Skeletal muscle cell (primary cell): ENCODE results near the gene CEP95.
"Not testable (repeated sequence)": the region's sequence is repeated elsewhere in the genome, so short reads cannot be mapped to it uniquely, and the experiment has no call there.

Experiments used
- DNase-seq: peaks from one replicate; pipeline ENCODE4 v3.0.0-alpha.2; 2010; ENCODE audit warnings: low read depth
- H3K4me3 ChIP-seq: 2 replicates; pipeline ENCODE4 v1.5.1; 2011; ENCODE audit warnings: low read depth, mild to moderate bottlenecking, control low read depth, low read length, moderate library complexity

Gene CEP95

DNA sequence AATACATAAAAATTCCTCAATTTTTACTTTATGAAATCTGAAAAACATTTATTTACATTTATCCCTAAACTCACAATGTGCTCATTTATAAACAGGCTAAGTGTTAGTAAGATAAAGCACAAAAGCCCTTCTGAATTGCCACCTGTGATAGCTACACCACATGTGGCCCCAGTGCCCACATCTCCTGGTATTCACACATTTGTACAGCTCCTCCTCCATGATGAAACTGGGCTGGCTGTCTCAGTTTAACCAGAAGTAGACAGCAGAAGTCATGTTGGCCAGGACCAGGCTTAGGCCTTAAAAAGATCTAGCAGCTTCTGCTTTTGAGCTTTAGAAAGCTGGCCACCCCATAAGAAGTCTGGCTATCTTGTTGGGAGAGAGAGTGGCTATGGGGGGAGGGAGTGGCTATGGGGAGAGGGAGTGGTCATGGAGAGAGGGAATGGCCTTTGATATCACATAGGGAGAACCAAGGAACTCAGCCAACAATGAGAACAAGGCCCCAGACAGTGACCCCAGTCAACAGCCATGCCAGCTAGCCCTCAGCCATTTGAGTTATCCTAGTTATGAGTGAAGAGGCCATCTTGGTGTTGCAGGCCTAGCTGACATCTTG lies 47.4 kb downstream of the CEP95 start:
- H3K4me3 ChIP-seq = no peak overlapping the region
- DNase-seq = no peak

DNA sequence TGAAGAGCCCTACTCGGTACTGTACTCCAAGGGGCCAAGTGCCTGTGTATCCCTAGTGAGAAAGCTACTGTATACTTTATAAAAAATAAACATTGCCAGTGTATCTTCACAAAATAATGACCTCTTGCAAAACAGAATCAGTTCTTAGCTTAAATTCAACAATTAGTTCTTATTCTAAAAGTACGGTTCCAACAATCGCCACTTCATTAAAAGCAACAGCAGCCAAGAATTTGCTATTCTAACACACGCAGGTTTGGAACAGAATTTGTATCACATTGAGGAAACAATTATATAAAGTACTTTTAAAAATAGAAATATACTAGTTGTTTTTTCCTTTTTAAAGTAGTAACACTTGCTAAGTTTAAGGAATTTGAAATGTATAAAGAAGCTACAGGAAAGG lies 48.5 kb downstream of the CEP95 start:
- DNase-seq = no peak
- no peak overlapping the region for H3K4me3 ChIP-seq

DNA sequence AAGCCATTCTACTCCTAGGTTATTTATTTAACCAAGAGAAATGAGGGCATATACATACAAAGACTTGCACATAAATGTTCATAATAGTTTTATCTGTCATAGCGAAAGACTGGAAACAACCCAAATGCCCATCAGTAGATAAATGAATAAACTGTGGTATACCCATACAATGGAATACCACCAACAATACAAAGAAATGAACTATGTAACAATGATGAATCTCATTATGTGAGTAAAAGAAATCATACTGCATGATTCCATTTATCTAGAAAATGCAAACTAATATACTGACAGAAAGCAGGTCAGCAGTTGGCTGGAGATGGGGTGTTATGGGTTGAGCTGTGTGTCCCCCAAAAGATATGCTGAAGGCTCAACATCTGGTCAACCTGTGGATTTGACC lies 57.3 kb downstream of the CEP95 start:
- no peak for DNase-seq
- H3K4me3 ChIP-seq = no peak overlapping the region

DNA sequence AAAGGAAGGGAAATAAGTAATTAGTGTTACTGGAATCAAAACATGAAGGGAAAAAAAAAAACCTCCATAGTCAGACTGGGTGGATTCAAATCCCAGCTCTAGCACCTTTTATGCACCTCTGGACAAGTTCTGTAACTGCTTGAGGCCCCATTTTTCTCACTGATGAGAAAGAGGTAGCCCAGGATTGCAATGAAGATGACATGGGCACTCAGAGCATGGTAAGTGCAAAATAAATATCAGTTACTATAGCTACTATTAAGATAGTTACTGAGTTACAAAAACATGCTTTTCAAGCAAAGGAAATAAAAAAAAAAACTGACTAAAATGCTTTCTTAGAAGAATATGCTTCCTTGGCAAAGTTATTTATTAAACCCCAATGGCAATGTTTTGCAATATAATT lies 58.8 kb downstream of the CEP95 start:
- no peak overlapping the region for H3K4me3 ChIP-seq
- no peak for DNase-seq

DNA sequence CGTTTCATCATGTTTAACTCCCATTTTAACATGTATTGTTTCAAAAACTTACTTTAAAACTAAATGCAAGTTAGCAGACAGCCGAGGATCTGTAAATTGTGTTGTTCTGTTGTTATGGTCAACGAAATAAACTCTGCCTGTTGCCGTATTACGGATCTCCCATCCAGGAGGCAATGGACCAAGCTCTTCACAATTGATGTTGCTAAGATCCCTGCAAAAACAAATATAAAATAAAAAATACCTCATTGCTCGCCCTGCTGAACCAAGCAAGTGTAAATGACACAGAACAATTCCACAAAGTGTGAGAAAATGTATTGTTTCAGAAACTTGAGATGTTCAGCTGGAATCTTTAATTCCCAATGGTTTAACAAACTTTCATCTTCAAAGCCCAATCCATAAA lies 65.0 kb downstream of the CEP95 start:
- no peak for DNase-seq
- H3K4me3 ChIP-seq = no peak overlapping the region

DNA sequence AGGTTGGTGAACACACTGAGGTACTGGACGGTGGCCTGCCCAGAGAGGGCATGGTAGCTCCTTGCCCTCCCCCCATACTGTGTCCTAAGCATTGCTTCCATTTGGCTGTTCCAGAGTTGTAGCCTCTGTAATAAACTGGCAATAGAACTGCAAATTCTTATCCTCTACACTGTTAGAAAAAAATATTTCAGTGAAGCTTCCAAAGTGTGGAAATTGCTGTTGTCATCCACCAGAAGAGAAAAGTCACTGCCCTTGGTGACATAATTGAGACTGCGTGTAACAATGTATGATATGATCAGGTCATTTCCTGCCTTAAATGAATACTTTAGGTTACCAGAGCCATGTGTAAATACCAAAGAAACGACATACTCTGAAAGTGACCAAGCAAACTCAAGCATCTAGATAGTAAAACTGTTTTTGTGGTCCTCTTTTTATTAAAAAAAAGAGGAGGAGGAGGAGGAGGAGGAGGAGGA lies 65.9 kb downstream of the CEP95 start:
- DNase-seq = peak; percentile 5
- H3K4me3 ChIP-seq = no peak overlapping the region

DNA sequence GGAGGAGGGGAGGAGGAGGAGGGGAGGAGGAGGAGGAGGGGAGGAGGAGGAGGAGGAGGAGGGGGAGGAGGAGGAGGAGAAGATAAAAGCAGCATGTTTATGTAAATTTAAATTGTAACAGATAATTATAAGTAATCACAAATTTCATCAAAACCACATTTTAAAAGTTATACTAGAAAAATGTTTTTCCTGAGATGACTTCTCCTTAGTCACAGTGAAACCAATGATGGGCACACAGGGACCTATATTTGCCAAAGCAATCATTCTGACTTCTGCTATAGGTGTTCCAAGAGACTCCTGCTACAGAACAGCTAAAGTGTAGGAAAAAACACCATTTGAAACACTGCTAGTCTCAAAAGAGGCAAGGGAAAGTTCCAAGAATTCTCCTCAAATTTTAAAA lies 66.4 kb downstream of the CEP95 start:
- no peak overlapping the region for H3K4me3 ChIP-seq
- no peak for DNase-seq

DNA sequence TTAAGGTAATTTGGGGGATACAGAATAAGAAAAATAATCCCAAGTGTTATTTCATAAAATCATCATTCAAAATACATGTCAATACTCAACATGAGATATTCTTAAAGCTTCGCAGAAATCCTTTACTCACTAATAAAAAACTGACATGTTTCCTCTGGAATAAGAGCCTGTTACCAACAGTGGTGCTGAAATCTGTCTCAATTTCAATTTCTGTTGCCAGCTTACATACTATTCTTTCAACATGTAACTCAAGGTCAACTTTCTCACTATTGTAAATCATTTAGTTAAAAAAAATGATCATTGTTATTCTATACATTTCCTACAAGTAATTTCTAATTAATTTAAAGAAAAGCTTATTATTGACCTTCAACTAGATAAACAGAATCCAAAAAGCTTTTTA lies 67.9 kb downstream of the CEP95 start:
- no peak for DNase-seq
- H3K4me3 ChIP-seq = no peak overlapping the region

DNA sequence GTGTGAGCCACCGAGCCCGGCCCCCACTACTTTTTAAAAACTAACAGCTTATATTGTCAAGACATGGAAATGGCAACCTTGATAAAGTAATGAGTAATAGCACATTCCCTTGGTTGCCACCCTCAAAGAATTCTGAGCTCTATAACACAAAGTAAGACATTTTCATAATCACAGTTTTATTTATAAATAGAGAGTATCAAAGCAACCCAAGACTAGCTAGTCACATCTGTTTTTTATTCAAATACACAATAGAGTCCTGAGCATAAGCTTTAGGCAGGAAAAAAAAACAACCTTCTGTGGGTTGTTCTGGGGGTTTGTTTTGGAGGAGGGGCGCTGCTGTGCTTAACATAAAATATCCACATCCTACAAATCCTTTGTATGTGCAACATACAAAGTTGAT lies 68.7 kb downstream of the CEP95 start:
- DNase-seq = no peak
- no peak overlapping the region for H3K4me3 ChIP-seq

DNA sequence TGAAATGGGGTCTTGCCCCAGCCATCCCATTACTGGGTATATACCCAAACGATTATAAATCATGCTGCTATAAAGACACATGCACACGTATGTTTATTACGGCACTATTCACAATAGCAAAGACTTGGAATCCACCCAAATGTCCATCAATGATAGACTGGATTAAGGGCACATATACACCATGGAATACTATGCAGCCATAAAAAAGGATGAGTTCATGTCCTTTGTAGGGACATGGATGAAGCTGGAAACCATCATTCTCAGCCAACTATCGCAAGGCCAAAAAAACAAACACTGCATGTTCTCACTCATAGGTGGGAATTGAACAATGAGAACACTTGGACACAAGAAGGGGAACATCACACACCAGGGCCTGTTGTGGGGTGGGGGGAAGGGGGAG lies 70.2 kb downstream of the CEP95 start:
- not testable (repeated sequence) for H3K4me3 ChIP-seq, DNase-seq

DNA sequence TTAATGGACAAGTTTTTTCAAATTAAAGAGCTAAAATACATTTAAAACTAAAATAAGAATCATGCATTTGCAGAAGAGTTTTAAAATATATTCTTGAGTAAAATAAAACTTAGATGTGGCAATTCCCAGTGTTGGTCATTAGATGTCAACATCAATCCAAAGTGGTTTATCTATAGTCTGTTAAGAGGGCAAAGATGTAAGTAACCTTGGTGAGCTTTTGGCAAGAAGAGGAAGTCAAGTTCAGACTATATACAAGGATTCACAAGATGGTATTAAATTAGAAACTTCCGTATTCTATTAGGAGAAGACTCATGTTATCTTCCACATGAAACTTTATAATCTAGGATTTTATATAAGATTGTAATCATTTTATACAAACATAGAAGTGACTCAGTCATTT lies 73.1 kb downstream of the CEP95 start:
- H3K4me3 ChIP-seq = no peak overlapping the region
- DNase-seq = no peak

DNA sequence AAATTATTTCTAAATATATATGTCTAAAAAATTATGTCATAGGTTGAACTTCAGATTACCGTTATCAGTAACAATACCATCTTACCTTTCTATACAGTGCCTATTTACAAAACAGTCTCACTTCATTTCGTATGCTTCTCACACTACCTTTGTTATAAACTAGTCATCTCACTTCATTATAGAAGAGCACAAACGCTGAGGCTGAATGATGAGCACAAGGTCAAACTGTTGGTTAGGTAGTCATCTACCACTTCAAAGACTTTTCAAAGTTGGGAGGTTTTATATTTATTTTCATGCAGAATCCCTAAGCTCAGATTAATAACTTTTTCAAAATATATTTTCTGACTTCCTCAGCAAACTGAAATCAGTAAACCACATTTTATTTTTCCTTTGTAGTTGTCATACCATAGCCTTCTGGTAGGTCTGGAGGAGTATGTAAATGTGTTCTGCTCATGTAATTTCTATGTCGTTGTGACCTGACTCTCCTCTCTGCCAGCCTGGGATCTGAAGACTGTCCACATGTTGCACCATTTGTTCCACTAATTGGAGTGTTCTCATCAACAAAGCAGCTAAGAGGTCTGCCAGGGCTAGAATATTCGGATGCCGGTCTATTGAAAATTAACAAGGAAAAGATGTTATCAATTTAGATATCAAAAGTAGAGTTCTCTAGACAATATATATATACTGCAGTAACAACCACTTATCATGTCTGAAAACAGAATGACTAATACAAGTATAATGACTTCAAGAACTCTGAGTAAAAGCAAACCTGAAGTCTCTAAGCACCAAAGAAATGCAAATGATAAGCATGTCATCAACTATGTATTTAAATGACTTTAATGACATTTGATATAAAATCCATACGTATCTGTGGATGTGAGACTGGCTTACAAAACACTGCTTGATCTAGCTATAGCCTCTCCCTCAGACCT lies 73.9 kb downstream of the CEP95 start:
- DNase-seq = no peak
- H3K4me3 ChIP-seq = no peak overlapping the region

DNA sequence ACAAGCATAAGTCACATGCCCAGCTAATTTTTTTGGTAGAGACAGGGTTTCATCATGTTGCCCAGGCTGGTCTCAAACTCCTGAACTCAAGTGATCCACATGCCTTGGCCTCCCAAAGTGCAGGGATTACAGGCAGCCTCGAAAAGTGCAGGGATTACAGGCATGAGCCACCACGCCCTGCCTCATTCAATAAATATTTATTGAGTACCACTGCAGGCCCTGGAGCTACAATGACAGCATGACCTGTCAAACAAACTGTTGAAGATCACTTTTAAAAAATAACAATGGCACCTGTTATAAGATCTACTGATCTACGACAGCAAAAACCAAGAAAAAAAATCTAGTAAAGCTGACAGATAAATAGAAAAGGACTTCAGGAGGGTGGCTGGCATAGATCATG lies 76.3 kb downstream of the CEP95 start:
- H3K4me3 ChIP-seq = no peak overlapping the region
- DNase-seq = no peak

DNA sequence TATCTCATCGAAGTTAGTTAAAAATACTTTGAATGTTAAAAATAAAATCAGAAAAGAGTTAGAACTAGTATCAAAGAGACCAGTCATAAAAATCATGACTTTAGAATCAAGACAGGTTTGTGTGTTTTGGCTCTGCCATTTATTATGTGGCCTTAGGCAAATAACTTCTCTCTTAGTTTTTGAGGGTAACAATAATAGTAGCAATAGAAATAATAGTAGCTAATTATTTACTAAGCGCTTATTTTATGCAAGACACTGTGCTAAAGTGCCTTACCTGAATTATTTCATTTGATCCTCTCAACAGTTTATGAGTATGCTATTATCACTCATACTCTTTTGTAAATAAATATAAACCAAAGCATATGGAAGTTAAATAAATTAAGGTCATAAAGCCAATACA lies 78.4 kb downstream of the CEP95 start:
- no peak for DNase-seq
- no peak overlapping the region for H3K4me3 ChIP-seq
